ENCODE measurements around the gene SCO2.

SCO2 gene

DNA sequence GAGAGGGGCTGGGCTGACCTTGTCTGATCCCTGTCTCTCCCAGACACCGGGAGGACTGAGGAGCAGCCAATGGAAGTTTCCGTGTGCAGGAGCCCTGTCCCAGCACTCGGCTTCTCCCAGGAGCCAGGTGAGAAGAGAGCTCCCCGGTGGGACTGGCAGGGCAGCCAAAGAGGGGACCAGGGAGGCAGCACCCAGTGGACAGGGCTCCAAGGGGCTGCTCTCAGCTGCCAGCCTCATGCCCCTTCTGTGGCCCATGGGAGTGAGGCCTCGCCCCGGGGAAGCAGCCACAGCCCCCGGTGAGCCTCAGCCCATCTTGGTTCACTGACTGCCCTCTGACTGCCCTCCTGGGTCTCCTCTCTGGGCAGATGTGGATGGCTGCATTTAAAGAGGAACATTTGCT lies 6.8 kb downstream of the SCO2 start:
- no peak overlapping the region for H3K27ac Mint-ChIP-seq
- H3K27me3 Mint-ChIP-seq (ENCODE audit: low read depth), result no peaks in the 10 kb centered on the region
- peaks cover 22% of the 10 kb centered on the region for H3K36me3 Mint-ChIP-seq (ENCODE audit: low read depth)
- no peaks in the 10 kb centered on the region for H3K4me1 Mint-ChIP-seq
- H3K9me3 Mint-ChIP-seq, result no peaks in the 10 kb centered on the region
- TF ChIP-seq, protein P1, sequence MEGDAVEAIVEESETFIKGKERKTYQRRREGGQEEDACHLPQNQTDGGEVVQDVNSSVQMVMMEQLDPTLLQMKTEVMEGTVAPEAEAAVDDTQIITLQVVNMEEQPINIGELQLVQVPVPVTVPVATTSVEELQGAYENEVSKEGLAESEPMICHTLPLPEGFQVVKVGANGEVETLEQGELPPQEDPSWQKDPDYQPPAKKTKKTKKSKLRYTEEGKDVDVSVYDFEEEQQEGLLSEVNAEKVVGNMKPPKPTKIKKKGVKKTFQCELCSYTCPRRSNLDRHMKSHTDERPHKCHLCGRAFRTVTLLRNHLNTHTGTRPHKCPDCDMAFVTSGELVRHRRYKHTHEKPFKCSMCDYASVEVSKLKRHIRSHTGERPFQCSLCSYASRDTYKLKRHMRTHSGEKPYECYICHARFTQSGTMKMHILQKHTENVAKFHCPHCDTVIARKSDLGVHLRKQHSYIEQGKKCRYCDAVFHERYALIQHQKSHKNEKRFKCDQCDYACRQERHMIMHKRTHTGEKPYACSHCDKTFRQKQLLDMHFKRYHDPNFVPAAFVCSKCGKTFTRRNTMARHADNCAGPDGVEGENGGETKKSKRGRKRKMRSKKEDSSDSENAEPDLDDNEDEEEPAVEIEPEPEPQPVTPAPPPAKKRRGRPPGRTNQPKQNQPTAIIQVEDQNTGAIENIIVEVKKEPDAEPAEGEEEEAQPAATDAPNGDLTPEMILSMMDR (IDR thresholded peaks at IDR 0.05; ENCODE audit: unreplicated experiment in 3 of 3), result no peak
- H3K4me3 Mint-ChIP-seq, result no peak overlapping the region

DNA sequence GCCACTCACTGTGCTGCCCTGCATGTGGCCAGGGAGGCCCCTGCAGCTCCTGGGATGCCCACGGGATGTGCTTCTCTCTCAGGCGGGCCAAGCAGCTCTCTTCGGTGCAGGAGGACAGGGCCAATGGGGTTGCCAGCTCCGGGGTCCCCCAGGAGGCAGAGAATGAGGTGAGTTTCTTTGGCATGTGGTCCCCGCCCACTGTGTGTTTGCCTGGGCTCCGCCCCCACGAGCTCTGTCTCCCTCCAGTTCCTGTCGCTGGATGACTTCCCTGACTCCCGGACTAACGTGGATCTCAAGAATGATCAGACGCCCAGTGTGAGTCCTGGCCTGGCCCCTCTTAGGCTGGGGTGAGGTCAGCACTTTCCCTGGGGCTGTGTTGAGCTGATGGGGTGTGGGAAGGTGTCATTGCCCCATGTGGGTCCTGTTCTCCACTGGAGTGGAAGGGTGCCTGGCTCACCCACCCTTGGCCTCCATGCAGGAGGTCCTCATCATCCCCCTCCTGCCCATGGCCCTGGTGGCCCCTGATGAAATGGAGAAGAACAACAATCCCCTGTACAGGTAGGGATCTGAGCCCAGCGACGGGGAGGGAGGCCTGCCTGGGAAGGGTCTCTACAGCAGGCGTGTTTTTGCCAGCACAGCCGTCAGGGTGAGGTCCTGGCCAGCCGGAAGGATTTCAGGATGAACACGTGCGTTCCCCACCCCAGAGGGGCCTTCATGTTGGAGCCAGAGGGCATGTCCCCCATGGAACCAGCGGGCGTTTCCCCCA lies 7.7 kb downstream of the SCO2 start:
- Mint-ChIP-seq H3K36me3 (ENCODE audit: low read depth) (peaks cover 22% of the 10 kb centered on the region), H3K4me3 (no peak overlapping the region), H3K4me1 (no peaks in the 10 kb centered on the region), H3K27me3 (ENCODE audit: low read depth) (no peaks in the 10 kb centered on the region), H3K9me3 (no peaks in the 10 kb centered on the region), H3K27ac (no peak overlapping the region)
- TF ChIP-seq, protein P1 (IDR thresholded peaks at IDR 0.05; ENCODE audit: unreplicated experiment in 3 of 3), result no peak

DNA sequence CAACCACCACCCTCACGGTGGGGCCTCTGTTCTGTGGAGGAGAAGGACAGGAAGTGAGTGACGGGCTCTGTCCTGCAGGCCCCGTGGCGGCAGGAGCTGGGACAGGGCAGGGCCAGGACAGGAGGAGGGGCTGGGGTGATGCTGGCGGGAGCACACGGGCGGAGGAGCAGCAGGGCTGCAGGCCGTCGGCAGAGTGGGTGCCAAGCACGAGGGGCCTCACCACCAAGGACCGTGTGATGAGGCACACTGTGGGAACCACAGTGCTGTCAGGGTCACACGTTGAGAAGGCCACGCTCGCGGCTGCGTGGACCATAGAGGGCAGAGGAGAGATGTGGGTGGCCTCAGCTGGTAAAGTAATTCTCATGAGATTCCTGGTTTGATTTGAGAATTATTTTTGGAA lies 8.5 kb downstream of the SCO2 start:
- no peaks in the 10 kb centered on the region for H3K27me3 Mint-ChIP-seq (ENCODE audit: low read depth)
- no peaks in the 10 kb centered on the region for H3K4me1 Mint-ChIP-seq
- H3K36me3 Mint-ChIP-seq (ENCODE audit: low read depth), result peaks cover 27% of the 10 kb centered on the region
- H3K9me3 Mint-ChIP-seq, result no peaks in the 10 kb centered on the region
- H3K27ac Mint-ChIP-seq, result no peak overlapping the region
- TF ChIP-seq, protein P1 (IDR thresholded peaks at IDR 0.05; ENCODE audit: unreplicated experiment in 3 of 3), result no peak
- no peak overlapping the region for H3K4me3 Mint-ChIP-seq

DNA sequence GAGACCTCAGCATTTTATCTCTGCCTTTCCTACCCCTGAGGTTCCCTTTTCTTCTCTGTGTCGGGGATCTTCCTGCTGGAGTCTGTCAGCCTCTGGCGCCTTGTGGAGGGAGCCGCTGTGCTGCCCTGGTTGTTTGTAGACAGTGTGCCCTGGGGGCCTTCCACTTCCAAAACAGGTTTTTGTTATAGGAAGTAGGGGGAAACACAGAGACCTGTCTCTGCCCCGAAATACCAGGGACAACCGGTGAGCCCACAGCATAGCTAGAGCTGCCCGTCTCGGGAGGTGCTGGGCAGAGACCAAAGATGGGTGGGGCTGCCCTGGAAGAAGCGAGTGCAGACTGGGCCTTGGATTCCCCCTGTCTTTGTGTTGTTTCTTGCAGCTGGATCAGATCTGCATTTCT lies 9.3 kb downstream of the SCO2 start:
- no peaks in the 10 kb centered on the region for H3K4me1 Mint-ChIP-seq
- H3K27ac Mint-ChIP-seq, result no peak overlapping the region
- no peak overlapping the region for H3K4me3 Mint-ChIP-seq

DNA sequence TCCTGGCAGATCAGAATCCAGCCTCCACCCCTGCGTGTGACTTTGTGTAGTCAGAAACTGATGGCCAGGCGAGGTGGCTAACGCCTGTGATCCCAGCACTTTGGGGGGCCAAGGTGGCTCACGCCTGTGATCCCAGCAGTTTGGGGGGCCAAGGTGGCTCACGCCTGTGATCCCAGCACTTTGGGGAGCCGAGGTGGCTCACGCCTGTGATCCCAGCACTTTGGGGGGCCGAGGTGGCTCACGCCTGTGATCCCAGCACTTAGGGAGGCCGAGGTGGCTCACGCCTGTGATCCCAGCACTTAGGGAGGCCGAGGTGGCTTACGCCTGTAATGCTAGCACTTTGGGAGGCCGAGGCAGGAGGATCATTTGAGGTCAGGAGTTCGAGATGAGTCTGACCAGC lies 12.2 kb downstream of the SCO2 start:
- Mint-ChIP-seq H3K36me3 (ENCODE audit: low read depth) (peaks cover 17% of the 10 kb centered on the region), H3K27me3 (ENCODE audit: low read depth) (no peaks in the 10 kb centered on the region), H3K27ac (no peak overlapping the region), H3K9me3 (no peaks in the 10 kb centered on the region), H3K4me3 (no peak overlapping the region), H3K4me1 (peaks cover 12% of the 10 kb centered on the region)
- TF ChIP-seq, protein P1 (IDR thresholded peaks at IDR 0.05; ENCODE audit: unreplicated experiment in 3 of 3), result no peak

More for the DNA sequence above, 9.3 kb downstream of the SCO2 start:
- Mint-ChIP-seq H3K27me3 (ENCODE audit: low read depth) (no peaks in the 10 kb centered on the region), H3K36me3 (ENCODE audit: low read depth) (peaks cover 26% of the 10 kb centered on the region), H3K9me3 (no peaks in the 10 kb centered on the region)
- TF ChIP-seq, protein P1 (IDR thresholded peaks at IDR 0.05; ENCODE audit: unreplicated experiment in 3 of 3), result no peak

DNA sequence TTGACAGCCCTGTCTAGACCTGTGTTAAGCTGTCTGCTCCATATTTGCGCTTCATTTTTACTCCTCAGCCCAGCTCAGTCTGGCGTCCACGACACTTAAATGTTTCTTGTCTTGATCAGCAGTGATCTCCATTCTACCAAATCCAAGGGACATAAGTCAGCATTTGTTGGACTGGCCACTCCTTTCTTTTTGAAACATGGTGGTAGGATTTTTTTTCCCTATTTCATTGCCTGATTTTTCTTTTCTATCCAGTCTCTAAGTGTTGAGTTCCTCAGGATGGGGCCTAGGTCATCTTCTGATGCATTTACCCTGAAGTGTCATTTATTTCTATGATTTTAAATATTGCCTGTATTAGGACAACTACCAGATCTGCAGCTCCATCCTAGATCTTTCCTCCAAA lies 16.5 kb downstream of the SCO2 start:
- Mint-ChIP-seq H3K9me3 (no peaks in the 10 kb centered on the region), H3K4me3 (peak overlapping the region; percentile 87 to 96 (median 95)), H3K36me3 (ENCODE audit: low read depth) (peaks cover 5% of the 10 kb centered on the region), H3K27ac (peak overlapping the region; percentile 81 to 96 (median 91)), H3K4me1 (peaks cover 12% of the 10 kb centered on the region), H3K27me3 (ENCODE audit: low read depth) (no peaks in the 10 kb centered on the region)
- TF ChIP-seq, protein P1 (IDR thresholded peaks at IDR 0.05; ENCODE audit: unreplicated experiment in 3 of 3), result no peak

All from nephron (organoid).